NCI-H146 (cell line): ENCODE measurements around the gene ZDHHC8.

ENCODE experiments used
- DNase-seq: peaks from one replicate; lab custom pipeline; 2025; lab: John Stamatoyannopoulos, UW

Gene ZDHHC8

GRCh38 chr22:20193761-20194494, 62.3 kb downstream of the ZDHHC8 start:
- DNase-seq: no peak

DNA sequence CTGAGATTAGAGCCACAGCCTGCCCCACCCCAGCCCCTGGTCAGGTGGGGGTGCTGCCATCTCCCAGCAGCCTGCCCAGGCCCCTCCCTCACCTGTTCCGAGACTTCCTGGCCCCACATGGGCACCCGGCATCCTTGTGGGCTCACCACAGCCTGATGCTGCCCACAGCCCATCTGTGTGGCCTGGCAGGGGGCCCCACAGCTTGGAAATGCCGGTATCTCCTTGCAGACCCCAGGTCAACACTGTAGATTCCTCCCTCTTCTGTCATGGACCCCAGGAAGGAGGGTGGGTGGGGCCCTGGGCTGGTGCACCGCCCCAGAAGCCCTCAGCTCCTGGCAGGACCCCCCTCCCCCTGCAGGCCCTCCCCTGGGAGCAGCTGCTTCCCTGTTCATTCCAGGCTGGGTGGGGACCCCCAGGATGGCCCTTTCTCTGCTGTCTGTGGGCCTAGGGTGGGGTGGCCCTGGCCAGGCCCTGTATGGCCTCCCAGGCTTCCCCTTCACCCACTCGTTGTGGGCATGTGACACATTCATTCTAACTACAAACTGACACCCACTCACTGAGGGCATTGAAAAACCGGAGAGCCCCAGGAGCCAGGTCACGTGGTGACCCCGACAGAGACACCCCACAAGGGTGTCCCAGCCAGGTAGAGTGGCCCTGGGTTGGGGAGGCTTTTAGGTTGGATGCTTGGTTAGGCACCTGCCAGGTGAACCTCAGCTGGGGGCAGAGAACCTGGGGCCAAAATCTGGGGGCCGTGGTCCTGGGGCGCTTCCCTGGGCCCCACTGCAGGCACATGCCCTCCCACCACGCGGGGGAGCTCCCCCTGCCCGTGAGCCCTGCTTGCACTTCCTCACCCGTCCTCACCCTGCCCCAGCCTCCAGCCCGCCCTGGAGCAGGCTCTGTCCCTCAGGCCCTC, 63.3 kb downstream of the ZDHHC8 start:
- no peak for DNase-seq

GRCh38 chr22:20196094-20196842, 64.7 kb downstream of the ZDHHC8 start:
- DNase-seq: no peak
